IMR-90 (cell line): ENCODE data around the gene PRKCE. TPM values are rescaled to one million over a fixed set of nuclear protein-coding genes. Genes with fewer than 3 reads are reported as not detected.
A peak's percentile ranks its signal among the peaks of the same experiment; 100 is the strongest.

Experiments used
- ATAC-seq: fragments of 200-7000 bp; cut with Tn5 transposase; 2 replicates; pipeline ENCODE4 v1.9.1; 2020; ENCODE audit warnings: low read depth, mild to moderate bottlenecking, moderate library complexity
- BruUV-seq: library from RNA; stranded (reverse); fragments of 400-500 nt; replicated peaks from 2 replicates; lab custom pipeline; 2021; lab: Mats Ljungman, UMichigan
- CTCF ChIA-PET: fragments of 300-600 bp; formaldehyde crosslinking; extraction: SDS; loops from one replicate; lab custom pipeline; 2021; ENCODE audit warnings: antibody characterized with exemption; lab: Yijun Ruan, JAX
- POLR2A ChIA-PET: fragments of 300-600 bp; sonication (Branson Sonifier 250); formaldehyde crosslinking; loops from one replicate; lab custom pipeline; 2022; ENCODE audit warnings: antibody characterized with exemption; ENCODE audit not compliant: unreplicated experiment; lab: Charles Lee
- DNase-seq: peaks from one replicate; pipeline ENCODE4 v3.0.0; 2013
- H2AFZ ChIP-seq: replicated peaks from 2 replicates; pipeline ENCODE3; 2013; ENCODE audit warnings: low read length, mild to moderate bottlenecking; ENCODE audit not compliant: poor library complexity
- H2AK5ac ChIP-seq: 2 replicates; pipeline ENCODE4 v1.6.1; 2013; ENCODE audit warnings: low read depth, low read length, inconsistent platforms
- H2AK9ac ChIP-seq: replicated peaks from 2 replicates; pipeline ENCODE3; 2013; ENCODE audit warnings: mild to moderate bottlenecking, low read depth, low read length, moderate library complexity; ENCODE audit not compliant: poor library complexity
- H2BK120ac ChIP-seq: 2 replicates; pipeline ENCODE4 v1.6.1; 2013; ENCODE audit warnings: low read depth, low read length, inconsistent platforms
- H2BK15ac ChIP-seq: 3 replicates; pipeline ENCODE4 v1.6.1; 2013; ENCODE audit warnings: low read depth, low read length, inconsistent platforms
- H2BK20ac ChIP-seq: 2 replicates; pipeline ENCODE4 v1.6.1; 2013; ENCODE audit warnings: low read depth, mild to moderate bottlenecking, inconsistent platforms, low read length, moderate library complexity
- H2BK5ac ChIP-seq: 2 replicates; pipeline ENCODE4 v1.6.1; 2013; ENCODE audit warnings: mild to moderate bottlenecking, low read depth, low read length, inconsistent platforms; ENCODE audit not compliant: poor library complexity, severe bottlenecking
- H3K14ac ChIP-seq: replicated peaks from 2 replicates; pipeline ENCODE4 v1.6.1; 2013; ENCODE audit warnings: low read depth, low read length, inconsistent platforms
- H3K18ac ChIP-seq: 2 replicates; pipeline ENCODE4 v1.6.1; 2013; ENCODE audit warnings: low read depth, low read length, control low read depth
- H3K23ac ChIP-seq: 2 replicates; pipeline ENCODE4 v1.6.1; 2013; ENCODE audit warnings: low read depth, low read length, inconsistent platforms
- H3K27ac ChIP-seq: 2 replicates; pipeline ENCODE4 v1.5.1; 2013; ENCODE audit warnings: mild to moderate bottlenecking, control low read depth, low read length; ENCODE audit not compliant: insufficient read depth
- H3K27me3 ChIP-seq: 2 replicates; pipeline ENCODE4 v1.6.1; 2013; ENCODE audit warnings: low read length; ENCODE audit not compliant: control insufficient read depth, insufficient read depth
- H3K36me3 ChIP-seq: 2 replicates; pipeline ENCODE4 v1.6.1; 2013; ENCODE audit warnings: low read length, mixed read lengths; ENCODE audit not compliant: control insufficient read depth, insufficient read depth
- H3K4ac ChIP-seq: 2 replicates; pipeline ENCODE4 v1.6.1; 2013; ENCODE audit warnings: low read depth, low read length, inconsistent platforms
- H3K4me1 ChIP-seq: 2 replicates; pipeline ENCODE4 v1.6.1; 2013; ENCODE audit warnings: low read length, mixed read lengths; ENCODE audit not compliant: control insufficient read depth, insufficient read depth
- H3K4me2 ChIP-seq: 2 replicates; pipeline ENCODE4 v1.6.1; 2013; ENCODE audit warnings: low read depth, mild to moderate bottlenecking, control low read depth, low read length, moderate library complexity
- H3K4me3 ChIP-seq: 2 replicates; pipeline ENCODE4 v1.5.1; 2013; ENCODE audit warnings: low read depth, mild to moderate bottlenecking, control low read depth, low read length, moderate library complexity; ENCODE audit not compliant: insufficient read depth
- H3K56ac ChIP-seq: 2 replicates; pipeline ENCODE4 v1.6.1; 2013; ENCODE audit warnings: low read length, inconsistent platforms; ENCODE audit not compliant: insufficient read depth; ENCODE audit errors: extremely low read depth
- H3K79me1 ChIP-seq, 2 experiments: 2 replicates each; pipeline ENCODE4 v1.6.1; 2013; ENCODE audit warnings: low read length in 2 of 2, inconsistent platforms in 1 of 2, low read depth in 1 of 2
- H3K9ac ChIP-seq: 2 replicates; pipeline ENCODE4 v1.6.1; 2013; ENCODE audit warnings: low read depth, low read length, control low read depth
- H3K9me1 ChIP-seq: 2 replicates; pipeline ENCODE4 v1.6.1; 2013; ENCODE audit warnings: low read length, inconsistent platforms; ENCODE audit not compliant: insufficient read depth
- H3K9me3 ChIP-seq: 2 replicates; pipeline ENCODE4 v1.6.1; 2013; ENCODE audit warnings: low read length; ENCODE audit not compliant: control insufficient read depth, insufficient read depth
- H4K20me1 ChIP-seq: 2 replicates; pipeline ENCODE4 v1.6.1; 2013; ENCODE audit warnings: low read length, inconsistent platforms; ENCODE audit not compliant: insufficient read depth
- H4K5ac ChIP-seq: 2 replicates; pipeline ENCODE4 v1.6.1; 2013; ENCODE audit warnings: mild to moderate bottlenecking, low read depth, low read length, control low read depth
- H4K8ac ChIP-seq, 2 experiments: 2 replicates each; pipeline ENCODE4 v1.6.1; 2013; ENCODE audit warnings: low read depth in 2 of 2, low read length in 2 of 2, control low read depth in 1 of 2, inconsistent platforms in 1 of 2
- H4K91ac ChIP-seq: 2 replicates; pipeline ENCODE4 v1.6.1; 2013; ENCODE audit warnings: low read depth, low read length, inconsistent platforms; ENCODE audit not compliant: insufficient read depth
- CEBPB ChIP-seq: IDR thresholded peaks from 2 replicates; pipeline ENCODE4 v1.6.1; 2012; ENCODE audit warnings: low read depth, low read length, improper control_type of control experiment
- RFX5 ChIP-seq: IDR thresholded peaks from 2 replicates; pipeline ENCODE4 v1.8.0; 2012; ENCODE audit warnings: low read depth, mild to moderate bottlenecking, low read length, moderate library complexity
- WGBS, 2 experiments: methylation state at CpG; one replicate each; pipeline versions ENCODE4 v1.1.5 to v1.1.7; 2013; ENCODE audit warnings: missing lambda C conversion rate in 2 of 2; ENCODE audit not compliant: insufficient read length in 1 of 2; ENCODE audit errors: extremely low coverage in 2 of 2; 5-methylcytosine and 5-hydroxymethylcytosine counted together
- dilution Hi-C: fragments of 300-500 bp; cut with HindIII; formaldehyde crosslinking; loops from one replicate; pipeline ENCODE4 v1.14.3; 2018; ENCODE audit warnings: low sequenced_read_pairs; ENCODE audit not compliant: unreplicated experiment
- in situ Hi-C: fragments of 300-500 bp; cut with MboI; formaldehyde crosslinking; loops from 3 replicates; pipeline ENCODE4 v1.14.3; 2019; ENCODE audit warnings: low sequenced_read_pairs, inconsistent platforms, mixed read lengths
- intact Hi-C: fragments of 100-400 bp; cut with micrococcal nuclease; formaldehyde crosslinking; loops from 2 replicates; pipeline ENCODE4 v1.10.0; 2022
- polyA plus RNA-seq, 3 experiments: library from polyadenylated mRNA; depleted of rRNA; stranded (reverse); fragments of >200 nt; gene quantifications; 2 replicates each; pipeline ENCODE4 v1.2.3, GENCODE V29; 2012; ENCODE audit warnings: low replicate concordance in 1 of 3
- total RNA-seq: library from RNA; depleted of rRNA; stranded (reverse); fragments of >200 nt; gene quantifications from 2 replicates; pipeline ENCODE4 v1.2.3, GENCODE V29; 2012

PRKCE gene
- total and polyA plus RNA-seq, 2 of the 4 experiments (the other 2 are of a cell fraction): 8.1 to 32.4 TPM

- Histone ChIP-seq H3K4me3 (no peak overlapping the region), H3K9ac (no peak overlapping the region), H3K14ac (peak overlapping the region; percentile 72), H2BK120ac (peak overlapping the region; percentile 83; the same call in 1 of the 2 replicates), H3K79me1 (peaks cover 0 to 20% of the 10 kb centered on the region in 2 experiments; a peak in 2 of 4 replicates), H2AK9ac (no peak overlapping the region), H3K27ac (0 out of 2 replicates have a peak overlapping the region, but pooled peaks have one; percentile 28), H2AFZ (no peak overlapping the region), H4K5ac (peak overlapping the region; percentile 42; the same call in 1 of the 2 replicates), H2BK15ac (peak overlapping the region; percentile 69), H3K27me3 (no peaks in the 10 kb centered on the region), H4K20me1 (no peaks in the 10 kb centered on the region), H3K23ac (peak overlapping the region; percentile 74), H3K4me2 (no peak overlapping the region), H3K9me1 (peaks cover 26% of the 10 kb centered on the region), H3K4ac (peak overlapping the region; percentile 81), H4K8ac (peak overlapping the region; percentile 1 to 15; a peak in 2 of 4 replicates), H4K91ac (peak overlapping the region; percentile 65), H3K56ac (no peak overlapping the region), H3K4me1 (peaks cover 17% of the 10 kb centered on the region), H3K18ac (peak overlapping the region; percentile 71), H2BK20ac (peak overlapping the region; percentile 57), H3K9me3 (no peaks in the 10 kb centered on the region), H2BK5ac (peak overlapping the region; percentile 6), H3K36me3 (no peaks in the 10 kb centered on the region), H2AK5ac (peak overlapping the region; percentile 76)
- ChIA-PET POLR2A (interaction anchor here (0.6 kb wide), 1 partner anchor 35 kb away, joined by 13 read pairs; no protein-coding TSS in a partner anchor), CTCF (no interaction called here)
- no peak for TF ChIP-seq RFX5
- peak; percentile 9; the same call in 1 of the 2 replicates for TF ChIP-seq CEBPB
- dilution Hi-C loops (no loop called here), in situ Hi-C loops (no loop called here), intact Hi-C loops (loop anchor here (2.0 to 5.0 kb wide), 3 partner anchors 80 to 185 kb away; no protein-coding TSS in a partner anchor)
- peak; percentile 75 for DNase-seq
- no peak for ATAC-seq
- no TSS peak for BruUV-seq
- WGBS, 2 experiments: no CpG with 5 or more reads among the region's 6 CpGs
Observed at GRCh38 chr2:46177461-46178089, 526.1 kb downstream of the PRKCE start.
